ACC112 (cell line): Measurements from ENCODE around the gene CCDC141.

Source experiments
- H2AFZ ChIP-seq: fragments of 200-600 bp; sonication (generic); one replicate; pipeline ENCODE4 v1.6.0; 2017; ENCODE audit warnings: antibody characterized with exemption, low read length; ENCODE audit not compliant: unreplicated experiment
- H3K27ac ChIP-seq: fragments of 200-600 bp; sonication (generic); 2 replicates; pipeline ENCODE4 v1.5.1; 2014; ENCODE audit warnings: low read depth, mild to moderate bottlenecking, antibody characterized with exemption, low read length, moderate library complexity
- H3K27me3 ChIP-seq: fragments of 200-600 bp; sonication (generic); 2 replicates; pipeline ENCODE4 v1.6.1; 2014; ENCODE audit warnings: mild to moderate bottlenecking, antibody characterized with exemption, low read length, moderate library complexity, mixed read lengths; ENCODE audit not compliant: insufficient read depth
- H3K36me3 ChIP-seq: fragments of 200-600 bp; sonication (generic); 2 replicates; pipeline ENCODE4 v1.6.1; 2016; ENCODE audit warnings: mild to moderate bottlenecking, antibody characterized with exemption, low read length, moderate library complexity, mixed read lengths; ENCODE audit not compliant: insufficient read depth
- H3K4me1 ChIP-seq: fragments of 200-600 bp; sonication (generic); one replicate; pipeline ENCODE4 v1.6.1; 2016; ENCODE audit warnings: low read length, mixed read lengths; ENCODE audit not compliant: insufficient read depth, unreplicated experiment, control insufficient read depth
- H3K4me3 ChIP-seq: fragments of 200-600 bp; sonication (generic); 2 replicates; pipeline ENCODE4 v1.5.1; 2014; ENCODE audit warnings: mild to moderate bottlenecking, low read depth, low read length
- H3K79me2 ChIP-seq: fragments of 200-600 bp; sonication (generic); one replicate; pipeline ENCODE4 v1.6.0; 2016; ENCODE audit warnings: low read length; ENCODE audit not compliant: control insufficient read depth, unreplicated experiment, insufficient read depth

Gene CCDC141

GRCh38 chr2:178783889-178784288 is 266.0 kb downstream of the CCDC141 start:
- Histone ChIP-seq H3K27ac (no peak overlapping the region), H3K79me2 (no peaks in the 10 kb centered on the region), H3K27me3 (peaks cover 5% of the 10 kb centered on the region), H2AFZ (no peak overlapping the region), H3K4me3 (no peak overlapping the region), H3K4me1 (no peaks in the 10 kb centered on the region), H3K36me3 (no peaks in the 10 kb centered on the region)

GRCh38 chr2:178782236-178782635 is 267.7 kb downstream of the CCDC141 start:
- Histone ChIP-seq H3K36me3 (no peaks in the 10 kb centered on the region), H2AFZ (no peak overlapping the region)

More at GRCh38 chr2:178782236-178782635, 267.7 kb downstream of the CCDC141 start:
- Histone ChIP-seq H3K4me3 (no peak overlapping the region), H3K27me3 (peaks cover 5% of the 10 kb centered on the region), H3K27ac (no peak overlapping the region), H3K4me1 (no peaks in the 10 kb centered on the region), H3K79me2 (no peaks in the 10 kb centered on the region)
